ENCODE results near the gene ATG7.

DNA sequence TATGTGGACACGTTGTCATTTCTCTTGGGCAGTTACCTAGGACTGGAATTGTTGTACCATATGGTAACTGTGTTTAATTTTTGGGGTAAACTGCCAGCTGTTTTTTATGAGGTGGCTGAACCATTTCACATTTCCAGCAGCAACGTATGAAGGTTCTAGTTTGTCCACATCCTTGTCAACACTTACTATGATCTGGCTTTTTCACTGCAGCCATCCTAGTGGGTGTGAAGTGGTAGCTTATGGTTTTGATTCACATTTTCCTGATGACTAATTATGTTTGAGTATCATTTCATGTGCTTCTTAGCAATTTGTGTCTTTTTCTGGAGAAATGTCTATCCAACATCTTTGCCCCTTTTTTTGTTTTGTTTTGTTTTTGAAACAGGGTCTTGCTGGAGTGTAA, 275.3 kb downstream of the ATG7 start:
- no peak for TF ChIP-seq POLR2A (IDR thresholded peaks at IDR 0.05)
- TF ChIP-seq, protein P1, sequence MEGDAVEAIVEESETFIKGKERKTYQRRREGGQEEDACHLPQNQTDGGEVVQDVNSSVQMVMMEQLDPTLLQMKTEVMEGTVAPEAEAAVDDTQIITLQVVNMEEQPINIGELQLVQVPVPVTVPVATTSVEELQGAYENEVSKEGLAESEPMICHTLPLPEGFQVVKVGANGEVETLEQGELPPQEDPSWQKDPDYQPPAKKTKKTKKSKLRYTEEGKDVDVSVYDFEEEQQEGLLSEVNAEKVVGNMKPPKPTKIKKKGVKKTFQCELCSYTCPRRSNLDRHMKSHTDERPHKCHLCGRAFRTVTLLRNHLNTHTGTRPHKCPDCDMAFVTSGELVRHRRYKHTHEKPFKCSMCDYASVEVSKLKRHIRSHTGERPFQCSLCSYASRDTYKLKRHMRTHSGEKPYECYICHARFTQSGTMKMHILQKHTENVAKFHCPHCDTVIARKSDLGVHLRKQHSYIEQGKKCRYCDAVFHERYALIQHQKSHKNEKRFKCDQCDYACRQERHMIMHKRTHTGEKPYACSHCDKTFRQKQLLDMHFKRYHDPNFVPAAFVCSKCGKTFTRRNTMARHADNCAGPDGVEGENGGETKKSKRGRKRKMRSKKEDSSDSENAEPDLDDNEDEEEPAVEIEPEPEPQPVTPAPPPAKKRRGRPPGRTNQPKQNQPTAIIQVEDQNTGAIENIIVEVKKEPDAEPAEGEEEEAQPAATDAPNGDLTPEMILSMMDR (IDR thresholded peaks at IDR 0.05) = no peak
